OCI-LY7 (cell line): Measurements from ENCODE around the gene TRAPPC12.
"Not testable (repeated sequence)": the region's sequence is repeated elsewhere in the genome, so short reads cannot be mapped to it uniquely, and the experiment has no call there.

Experiments
- CTCF ChIP-seq: fragments of 200-600 bp; sonication (generic); conservative IDR thresholded peaks from 2 replicates; pipeline ENCODE4 v1.5.1; 2014; ENCODE audit warnings: mild to moderate bottlenecking, antibody characterized with exemption, low read length, moderate library complexity, mixed read lengths
- EZH2phosphoT487 ChIP-seq: fragments of 200-600 bp; sonication (generic); IDR thresholded peaks from 2 replicates; pipeline ENCODE4 v1.6.1; 2018; ENCODE audit warnings: low read depth, borderline replicate concordance, mild to moderate bottlenecking, mixed run types, antibody characterized with exemption, low read length, moderate library complexity, mixed read lengths

GRCh38 chr2:3448441-3448911 lies 69.0 kb downstream of the TRAPPC12 start:
- TF ChIP-seq CTCF, EZH2phosphoT487: not testable (repeated sequence)
